Brain microvascular endothelial cell (primary cell): Measurements from ENCODE around the gene PWWP2B.

Experiments
- DNase-seq: peaks from one replicate; pipeline ENCODE4 v3.0.0-alpha.2; 2020
- H3K27ac ChIP-seq: fragments of 250-450 bp; sonication (Bioruptor Pico); 2 replicates; pipeline ENCODE4 v1.5.1; 2020; ENCODE audit warnings: mild to moderate bottlenecking, moderate library complexity
- H3K27me3 ChIP-seq: fragments of 250-450 bp; sonication (Bioruptor Pico); replicated peaks from 2 replicates; pipeline ENCODE4 v1.5.1; 2020; ENCODE audit warnings: mild to moderate bottlenecking
- H3K36me3 ChIP-seq: fragments of 250-450 bp; sonication (Bioruptor Pico); replicated peaks from 2 replicates; pipeline ENCODE4 v1.5.1; 2020; ENCODE audit warnings: mild to moderate bottlenecking
- H3K4me3 ChIP-seq: 2 replicates; pipeline ENCODE4 v1.5.1; 2011; ENCODE audit warnings: low read depth, mild to moderate bottlenecking, control low read depth, low read length, moderate library complexity
- in situ Hi-C: cut with HindIII; loops from 2 replicates; pipeline ENCODE4 v1.10.0; 2017; ENCODE audit warnings: low sequenced_read_pairs, low pct_ligation_motif_present
- TF ChIP-seq, protein P1 (sequence below): IDR thresholded peaks from 2 replicates; pipeline ENCODE4 v1.5.1; 2011; ENCODE audit warnings: low read depth, mild to moderate bottlenecking, moderate library complexity, low read length, control low read depth, inconsistent platforms; ENCODE audit errors: missing control alignments

Gene PWWP2B

DNA sequence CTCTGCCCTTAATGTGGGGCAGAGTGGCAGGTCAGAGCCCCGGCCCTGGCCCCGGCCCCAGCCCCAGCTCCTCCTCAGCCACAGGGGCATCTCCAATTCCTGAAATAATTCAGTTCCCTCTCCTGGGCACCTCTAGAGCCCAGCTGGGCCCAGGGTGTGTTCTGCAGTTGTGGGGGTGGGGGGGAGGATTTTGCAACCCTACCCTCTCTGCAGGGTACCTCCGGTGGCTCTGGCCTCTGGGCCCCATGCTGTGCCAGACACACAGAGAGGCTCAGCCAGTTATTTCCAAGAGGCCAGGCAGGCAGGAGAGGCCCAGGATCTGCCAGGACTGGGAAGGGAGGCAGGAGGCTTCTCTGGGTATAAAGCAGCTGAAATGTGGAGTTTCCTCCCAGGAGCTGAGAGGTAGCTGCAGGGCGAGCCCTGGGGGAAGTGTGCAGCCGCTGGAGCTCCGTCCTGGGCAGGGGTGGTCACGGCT lies 47.9 kb downstream of the PWWP2B start:
- in situ Hi-C loops: no loop called here

DNA sequence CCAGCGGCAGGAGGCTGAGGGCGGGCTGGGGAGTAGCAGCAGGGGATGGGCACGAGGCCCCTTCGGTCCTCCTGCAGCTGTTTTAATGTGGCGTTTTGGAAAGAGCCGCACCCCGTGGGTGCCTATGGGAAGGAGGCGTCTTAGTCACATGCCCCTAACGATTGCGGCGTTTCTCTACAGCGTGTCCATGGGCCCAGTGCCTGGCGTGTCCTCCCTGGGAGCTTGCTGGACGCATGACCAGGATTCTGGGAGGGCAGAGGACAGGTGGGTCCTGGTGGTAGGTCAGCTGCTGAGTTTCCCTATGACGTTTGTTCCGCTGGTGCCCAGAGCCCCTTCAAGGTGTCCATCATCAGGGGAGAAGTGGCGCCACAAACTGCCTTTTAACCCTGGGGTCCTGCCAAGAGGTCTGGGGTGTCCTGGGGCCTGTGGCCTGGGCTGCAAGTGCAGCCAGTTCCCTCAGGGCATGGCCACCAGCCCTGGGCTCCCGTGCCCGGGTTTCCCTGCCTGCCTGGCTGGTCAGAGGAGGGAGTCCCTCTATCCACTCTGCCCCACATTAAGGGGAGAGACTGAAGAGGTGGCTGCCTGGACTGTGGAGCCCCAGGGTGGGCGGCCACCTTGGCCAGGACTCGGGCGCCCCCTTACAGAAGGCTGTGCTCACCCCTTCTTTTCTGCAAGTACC lies 48.7 kb downstream of the PWWP2B start:
- Histone ChIP-seq H3K27me3 (no peaks in the 10 kb centered on the region), H3K4me3 (no peak overlapping the region), H3K36me3 (no peaks in the 10 kb centered on the region), H3K27ac (no peak overlapping the region)
- in situ Hi-C loops: no loop called here
- TF ChIP-seq, protein P1, sequence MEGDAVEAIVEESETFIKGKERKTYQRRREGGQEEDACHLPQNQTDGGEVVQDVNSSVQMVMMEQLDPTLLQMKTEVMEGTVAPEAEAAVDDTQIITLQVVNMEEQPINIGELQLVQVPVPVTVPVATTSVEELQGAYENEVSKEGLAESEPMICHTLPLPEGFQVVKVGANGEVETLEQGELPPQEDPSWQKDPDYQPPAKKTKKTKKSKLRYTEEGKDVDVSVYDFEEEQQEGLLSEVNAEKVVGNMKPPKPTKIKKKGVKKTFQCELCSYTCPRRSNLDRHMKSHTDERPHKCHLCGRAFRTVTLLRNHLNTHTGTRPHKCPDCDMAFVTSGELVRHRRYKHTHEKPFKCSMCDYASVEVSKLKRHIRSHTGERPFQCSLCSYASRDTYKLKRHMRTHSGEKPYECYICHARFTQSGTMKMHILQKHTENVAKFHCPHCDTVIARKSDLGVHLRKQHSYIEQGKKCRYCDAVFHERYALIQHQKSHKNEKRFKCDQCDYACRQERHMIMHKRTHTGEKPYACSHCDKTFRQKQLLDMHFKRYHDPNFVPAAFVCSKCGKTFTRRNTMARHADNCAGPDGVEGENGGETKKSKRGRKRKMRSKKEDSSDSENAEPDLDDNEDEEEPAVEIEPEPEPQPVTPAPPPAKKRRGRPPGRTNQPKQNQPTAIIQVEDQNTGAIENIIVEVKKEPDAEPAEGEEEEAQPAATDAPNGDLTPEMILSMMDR: no peak
- DNase-seq: no peak

More for the DNA sequence above, 47.9 kb downstream of the PWWP2B start:
- no peak overlapping the region for H3K27ac ChIP-seq
- TF ChIP-seq, protein P1: no peak
- no peaks in the 10 kb centered on the region for H3K36me3 ChIP-seq
- H3K27me3 ChIP-seq: no peaks in the 10 kb centered on the region
- H3K4me3 ChIP-seq: no peak overlapping the region
- DNase-seq: no peak

DNA sequence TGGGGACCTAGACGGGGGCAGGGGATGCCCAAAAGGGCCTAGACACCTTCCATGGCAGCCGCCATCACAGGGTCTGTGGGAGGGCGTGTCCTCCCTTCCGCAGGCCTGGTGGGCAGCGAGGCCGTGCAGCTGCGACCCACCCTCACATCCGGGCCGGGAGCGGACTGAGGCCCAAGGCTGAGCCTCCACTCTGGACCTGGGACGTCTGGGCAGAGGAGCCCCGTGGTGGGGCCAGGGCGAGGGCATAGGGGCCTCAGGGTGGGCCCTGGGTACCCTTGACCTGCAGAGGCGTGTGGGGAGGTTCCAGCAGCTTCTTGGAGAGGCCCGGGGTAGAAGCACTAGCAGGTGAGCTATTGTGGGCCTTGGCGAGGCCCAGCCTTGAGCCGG lies 49.2 kb downstream of the PWWP2B start:
- no peak for DNase-seq
- Histone ChIP-seq H3K36me3 (no peaks in the 10 kb centered on the region), H3K27ac (no peak overlapping the region), H3K4me3 (no peak overlapping the region), H3K27me3 (no peaks in the 10 kb centered on the region)
- in situ Hi-C loops: no loop called here
- TF ChIP-seq, protein P1: no peak

DNA sequence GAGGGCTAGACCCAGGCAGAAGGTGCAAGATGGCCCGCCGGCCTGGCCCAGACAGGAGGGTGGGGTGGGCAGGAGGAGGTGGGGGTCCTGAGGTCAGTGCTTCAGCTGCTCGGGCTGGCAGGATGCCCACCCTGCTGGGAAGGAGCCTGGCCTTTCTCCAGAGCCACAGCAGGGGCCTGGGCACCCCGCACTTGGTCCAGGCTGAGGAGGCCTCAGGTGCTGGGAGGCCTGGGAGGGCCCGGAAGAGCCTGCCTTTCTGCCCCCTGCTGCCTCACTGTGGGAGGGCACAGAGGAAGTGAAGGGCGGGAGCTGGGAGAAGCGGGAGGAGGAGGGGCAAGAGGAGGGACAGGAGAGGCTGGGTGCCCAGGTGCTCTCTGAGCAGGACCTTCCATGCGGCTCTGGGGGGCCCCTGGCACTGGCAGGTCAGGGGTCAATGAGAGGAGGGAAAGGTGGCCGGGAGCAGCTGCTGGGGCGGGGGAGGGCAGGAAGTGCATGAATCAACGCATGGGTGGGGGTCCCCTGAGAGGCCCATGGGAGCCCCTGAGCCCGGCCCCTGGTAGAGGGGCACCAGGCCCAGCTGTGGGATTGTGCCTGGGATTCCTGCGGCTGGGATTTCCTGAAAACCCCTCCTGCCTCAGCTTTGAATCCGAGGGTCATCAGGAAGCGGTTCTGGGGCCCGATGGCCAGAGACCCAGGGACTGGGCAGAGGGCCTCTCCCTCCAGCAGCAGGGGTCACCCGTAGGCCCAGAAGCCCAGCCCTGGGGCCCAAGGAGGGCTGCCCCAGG lies 49.9 kb downstream of the PWWP2B start:
- no peaks in the 10 kb centered on the region for H3K36me3 ChIP-seq

DNA sequence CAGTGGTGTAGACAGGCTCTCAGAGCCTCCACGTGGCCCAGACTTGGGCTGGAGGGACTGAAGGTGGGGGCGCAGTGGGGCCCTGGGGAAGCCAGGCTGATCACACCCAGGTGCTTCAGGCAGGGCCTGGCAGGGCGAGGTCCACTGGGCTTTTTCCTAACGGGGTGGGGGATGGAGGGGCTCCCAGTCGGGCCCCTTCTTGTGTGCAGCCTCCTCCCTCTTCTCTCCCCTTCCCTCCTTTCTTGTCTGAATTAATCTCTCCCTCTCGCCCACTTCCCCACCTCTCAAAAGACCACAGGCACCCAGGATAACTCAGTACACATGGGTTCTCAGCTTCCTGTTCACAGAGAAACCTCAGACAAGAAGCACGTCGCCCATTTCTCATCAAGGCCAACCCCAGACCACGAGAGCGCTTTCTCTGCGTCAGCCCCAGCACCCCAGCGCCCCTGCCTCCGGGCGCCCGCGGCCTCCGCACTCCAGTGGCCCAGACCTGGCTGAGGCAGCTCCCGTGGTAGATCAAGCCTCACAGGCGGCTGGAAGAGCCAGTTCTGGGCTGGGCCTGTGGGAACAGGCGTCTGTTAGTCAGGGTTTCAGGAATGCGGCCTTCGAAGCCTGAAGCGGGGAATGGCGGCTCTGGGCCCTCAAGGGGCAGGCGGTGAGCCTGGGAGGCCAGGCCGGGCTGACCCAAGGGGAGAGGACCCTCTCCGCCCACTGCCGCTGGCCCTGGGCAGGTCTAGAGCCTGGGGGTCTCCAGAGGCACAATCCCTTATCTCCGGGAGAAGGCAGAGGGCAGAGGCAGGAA lies 50.6 kb downstream of the PWWP2B start:
- H3K4me3 ChIP-seq: no peak overlapping the region
- peak overlapping the region; percentile 84 for H3K27ac ChIP-seq
- no peaks in the 10 kb centered on the region for H3K27me3 ChIP-seq
- DNase-seq: peak; percentile 76
- H3K36me3 ChIP-seq: no peaks in the 10 kb centered on the region
- TF ChIP-seq, protein P1: no peak
- in situ Hi-C loops: no loop called here

More for the DNA sequence above, 49.9 kb downstream of the PWWP2B start:
- Histone ChIP-seq H3K27me3 (no peaks in the 10 kb centered on the region), H3K27ac (peak overlapping the region; percentile 84), H3K4me3 (no peak overlapping the region)
- TF ChIP-seq, protein P1: peak; percentile 75
- in situ Hi-C loops: no loop called here
- no peak for DNase-seq
